Measurements from ENCODE around the gene EXO1.

Gene EXO1

DNA sequence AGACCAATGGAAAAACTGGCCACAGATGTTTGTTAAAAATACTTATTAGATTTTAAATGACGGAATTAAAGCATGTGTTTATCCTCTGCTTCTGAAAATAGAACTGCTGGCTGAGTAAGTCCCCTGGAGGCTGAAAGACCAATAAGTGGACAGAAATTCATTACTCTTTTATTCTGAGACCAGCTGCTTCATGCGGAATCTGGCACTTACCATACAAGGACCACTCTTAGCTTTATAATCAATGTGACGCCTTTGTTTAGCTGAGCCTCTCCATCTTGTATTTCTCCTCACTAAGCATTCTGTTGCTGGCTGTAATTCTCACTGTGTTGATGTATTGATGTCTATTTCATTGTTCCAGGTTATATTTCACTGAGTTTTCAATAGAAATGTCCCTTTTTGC, 6.3 kb upstream of the EXO1 start:
- Histone ChIP-seq H4K20me1 (ENCODE audit: control insufficient read depth, insufficient read depth, low read depth, low read length) (no peaks in the 10 kb centered on the region), H3K27me3 (ENCODE audit: control insufficient read depth, low read length) (no peaks in the 10 kb centered on the region), H3K36me3 (ENCODE audit: control insufficient read depth, low read length) (no peaks in the 10 kb centered on the region), H3K9me2 (replicated peaks; ENCODE audit: control insufficient read depth, low read length) (no peaks in the 10 kb centered on the region), H3K4me1 (ENCODE audit: control insufficient read depth, low read length) (peaks cover 2% of the 10 kb centered on the region), H3K4me3 (ENCODE audit: low read length) (no peak overlapping the region), H3F3A (ENCODE audit: control insufficient read depth, insufficient read depth) (no peaks in the 10 kb centered on the region), H3K4me2 (ENCODE audit: low read length) (no peak overlapping the region), H3K27ac (ENCODE audit: low read depth, low read length) (no peak overlapping the region), H3K9me3 (ENCODE audit: control insufficient read depth, insufficient read depth, low read length) (no peaks in the 10 kb centered on the region), H3K79me2 (ENCODE audit: control insufficient read depth, low read length) (no peaks in the 10 kb centered on the region)
- no peak for TF ChIP-seq EZH2phosphoT487 (IDR thresholded peaks at IDR 0.05; ENCODE audit: borderline replicate concordance, low read length)
- TF ChIP-seq, protein P1, sequence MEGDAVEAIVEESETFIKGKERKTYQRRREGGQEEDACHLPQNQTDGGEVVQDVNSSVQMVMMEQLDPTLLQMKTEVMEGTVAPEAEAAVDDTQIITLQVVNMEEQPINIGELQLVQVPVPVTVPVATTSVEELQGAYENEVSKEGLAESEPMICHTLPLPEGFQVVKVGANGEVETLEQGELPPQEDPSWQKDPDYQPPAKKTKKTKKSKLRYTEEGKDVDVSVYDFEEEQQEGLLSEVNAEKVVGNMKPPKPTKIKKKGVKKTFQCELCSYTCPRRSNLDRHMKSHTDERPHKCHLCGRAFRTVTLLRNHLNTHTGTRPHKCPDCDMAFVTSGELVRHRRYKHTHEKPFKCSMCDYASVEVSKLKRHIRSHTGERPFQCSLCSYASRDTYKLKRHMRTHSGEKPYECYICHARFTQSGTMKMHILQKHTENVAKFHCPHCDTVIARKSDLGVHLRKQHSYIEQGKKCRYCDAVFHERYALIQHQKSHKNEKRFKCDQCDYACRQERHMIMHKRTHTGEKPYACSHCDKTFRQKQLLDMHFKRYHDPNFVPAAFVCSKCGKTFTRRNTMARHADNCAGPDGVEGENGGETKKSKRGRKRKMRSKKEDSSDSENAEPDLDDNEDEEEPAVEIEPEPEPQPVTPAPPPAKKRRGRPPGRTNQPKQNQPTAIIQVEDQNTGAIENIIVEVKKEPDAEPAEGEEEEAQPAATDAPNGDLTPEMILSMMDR (IDR thresholded peaks at IDR 0.05; ENCODE audit: low read depth, low read length, poor library complexity, severe bottlenecking), result no peak

DNA sequence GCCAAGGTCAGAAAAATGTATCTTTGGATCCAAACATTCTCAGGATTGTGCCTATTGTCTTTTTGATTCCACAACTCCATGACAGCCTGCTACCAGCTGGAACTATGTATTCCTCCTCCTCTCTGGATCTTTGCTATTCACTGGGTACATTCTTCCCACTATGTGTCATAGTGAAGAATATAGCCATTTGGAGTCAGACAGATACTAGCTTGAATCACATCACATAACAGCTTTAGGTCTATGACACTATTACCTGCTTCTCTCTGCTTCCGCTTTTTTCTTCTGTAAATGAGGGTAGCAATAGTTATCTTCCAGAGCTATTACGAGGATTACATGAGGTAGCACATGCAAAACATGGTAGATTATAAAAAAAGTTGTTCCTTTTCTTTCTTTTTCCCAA, 5.4 kb upstream of the EXO1 start:
- H3K4me1 ChIP-seq (ENCODE audit: control insufficient read depth, low read length), result peaks cover 11% of the 10 kb centered on the region
- no peaks in the 10 kb centered on the region for H3K79me2 ChIP-seq (ENCODE audit: control insufficient read depth, low read length)
- H3K27me3 ChIP-seq (ENCODE audit: control insufficient read depth, low read length), result no peaks in the 10 kb centered on the region
- H4K20me1 ChIP-seq (ENCODE audit: control insufficient read depth, insufficient read depth, low read depth, low read length), result no peaks in the 10 kb centered on the region
- no peak overlapping the region for H3K27ac ChIP-seq (ENCODE audit: low read depth, low read length)
- no peak overlapping the region for H3K4me2 ChIP-seq (ENCODE audit: low read length)
- H3K9me2 ChIP-seq (replicated peaks; ENCODE audit: control insufficient read depth, low read length), result no peaks in the 10 kb centered on the region
- H3K36me3 ChIP-seq (ENCODE audit: control insufficient read depth, low read length), result no peaks in the 10 kb centered on the region
- H3F3A ChIP-seq (ENCODE audit: control insufficient read depth, insufficient read depth), result no peaks in the 10 kb centered on the region
- no peaks in the 10 kb centered on the region for H3K9me3 ChIP-seq (ENCODE audit: control insufficient read depth, insufficient read depth, low read length)
- no peak overlapping the region for H3K4me3 ChIP-seq (ENCODE audit: low read length)
- TF ChIP-seq, protein P1 (IDR thresholded peaks at IDR 0.05; ENCODE audit: low read depth, low read length, poor library complexity, severe bottlenecking), result no peak
- no peak for TF ChIP-seq EZH2phosphoT487 (IDR thresholded peaks at IDR 0.05; ENCODE audit: borderline replicate concordance, low read length)

DNA sequence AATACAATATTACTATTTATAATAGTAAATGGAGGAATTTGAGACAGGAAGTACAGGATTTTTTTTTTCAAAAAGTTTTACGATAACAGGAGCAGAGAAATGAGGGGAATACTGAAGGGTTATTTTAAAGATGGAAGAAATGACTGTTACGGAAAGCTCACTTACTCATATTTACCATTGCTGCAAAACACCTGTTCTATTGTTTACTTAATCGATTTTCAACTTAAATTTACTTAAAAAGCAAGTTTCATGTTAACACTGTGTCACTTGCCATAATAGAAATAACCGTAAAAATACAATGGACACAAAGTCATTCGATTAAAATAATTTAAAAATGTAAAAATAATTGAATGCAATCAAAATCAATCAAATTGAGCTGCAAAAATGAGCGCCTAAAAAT, 3.4 kb upstream of the EXO1 start:
- H3K9me2 ChIP-seq (replicated peaks; ENCODE audit: control insufficient read depth, low read length), result no peaks in the 10 kb centered on the region
- peaks cover 17% of the 10 kb centered on the region for H3K79me2 ChIP-seq (ENCODE audit: control insufficient read depth, low read length)
- H3F3A ChIP-seq (ENCODE audit: control insufficient read depth, insufficient read depth), result peaks cover 4% of the 10 kb centered on the region; the same call in 1 of the 2 replicates
- peaks cover 15% of the 10 kb centered on the region for H3K36me3 ChIP-seq (ENCODE audit: control insufficient read depth, low read length)
- H4K20me1 ChIP-seq (ENCODE audit: control insufficient read depth, insufficient read depth, low read depth, low read length), result no peaks in the 10 kb centered on the region
- peaks cover 15% of the 10 kb centered on the region for H3K4me1 ChIP-seq (ENCODE audit: control insufficient read depth, low read length)
- no peak overlapping the region for H3K27ac ChIP-seq (ENCODE audit: low read depth, low read length)
- no peak overlapping the region for H3K4me2 ChIP-seq (ENCODE audit: low read length)
- H3K27me3 ChIP-seq (ENCODE audit: control insufficient read depth, low read length), result no peaks in the 10 kb centered on the region
- H3K9me3 ChIP-seq (ENCODE audit: control insufficient read depth, insufficient read depth, low read length), result no peaks in the 10 kb centered on the region
- H3K4me3 ChIP-seq (ENCODE audit: low read length), result no peak overlapping the region
- TF ChIP-seq EZH2phosphoT487 (IDR thresholded peaks at IDR 0.05; ENCODE audit: borderline replicate concordance, low read length), result no peak
- TF ChIP-seq, protein P1 (IDR thresholded peaks at IDR 0.05; ENCODE audit: low read depth, low read length, poor library complexity, severe bottlenecking), result no peak

Measured in DOHH2 (cell line).